NCI-H128 (cell line): ENCODE measurements around the gene NKAPD1.
"Not testable (repeated sequence)": the region's sequence is repeated elsewhere in the genome, so short reads cannot be mapped to it uniquely, and the experiment has no call there.

Experiments
- DNase-seq: peaks from one replicate; lab custom pipeline; 2025; ENCODE audit not compliant: unreplicated experiment; lab: John Stamatoyannopoulos, UW

NKAPD1 gene

GRCh38 chr11:112073941-112074811 is at the start of gene NKAPD1, which contains the start of gene PIH1D2:
Gene NKAPD1, plus strand, starts transcription at chr11:112074299. Its CDS starts 1,276 bp downstream, at chr11:112075575.
Gene PIH1D2, minus strand, starts transcription at chr11:112074017. Its CDS starts 843 bp downstream, at chr11:112073174.
- peak; percentile 68 for DNase-seq

GRCh38 chr11:112024773-112025678 is 49.1 kb upstream of the NKAPD1 start, which contains the start of gene DLAT:
Gene DLAT, plus strand, starts transcription at chr11:112025408. Its CDS starts 65 bp downstream, at chr11:112025473.
- DNase-seq: peak; percentile 85

GRCh38 chr11:112025707-112026106 is 48.4 kb upstream of the NKAPD1 start:
- DNase-seq: no peak

GRCh38 chr11:112026784-112027410 is 47.2 kb upstream of the NKAPD1 start:
- not testable (repeated sequence) for DNase-seq

GRCh38 chr11:112029460-112029859 is 44.6 kb upstream of the NKAPD1 start:
- no peak for DNase-seq

GRCh38 chr11:112033902-112034301 is 40.2 kb upstream of the NKAPD1 start:
- DNase-seq: no peak

GRCh38 chr11:112037527-112037926 is 36.6 kb upstream of the NKAPD1 start:
- no peak for DNase-seq

GRCh38 chr11:112042161-112042960 is 31.7 kb upstream of the NKAPD1 start:
- DNase-seq: no peak

GRCh38 chr11:112042961-112043304 is 31.2 kb upstream of the NKAPD1 start:
- DNase-seq: no peak

GRCh38 chr11:112044961-112045360 is 29.1 kb upstream of the NKAPD1 start:
- DNase-seq: no peak

GRCh38 chr11:112046647-112047046 is 27.5 kb upstream of the NKAPD1 start:
- not testable (repeated sequence) for DNase-seq

GRCh38 chr11:112048256-112048655 is 25.8 kb upstream of the NKAPD1 start:
- DNase-seq: not testable (repeated sequence)

GRCh38 chr11:112049777-112050176 is 24.3 kb upstream of the NKAPD1 start:
- DNase-seq: no peak

- no peak for DNase-seq
Observed at GRCh38 chr11:112050721-112051120, 23.4 kb upstream of the NKAPD1 start.

- DNase-seq: no peak
Observed at GRCh38 chr11:112051768-112052167, 22.3 kb upstream of the NKAPD1 start.

- no peak for DNase-seq
Observed at GRCh38 chr11:112057170-112057569, 16.9 kb upstream of the NKAPD1 start.

- DNase-seq: no peak
Observed at GRCh38 chr11:112058103-112058502, 16.0 kb upstream of the NKAPD1 start.

- no peak for DNase-seq
Observed at GRCh38 chr11:112062923-112063322, 11.2 kb upstream of the NKAPD1 start.

GRCh38 chr11:112082729-112083128 is 8.6 kb downstream of the NKAPD1 start:
- no peak for DNase-seq

- no peak for DNase-seq
Observed at GRCh38 chr11:112085822-112086421, 11.8 kb downstream of the NKAPD1 start.
